Measurements from ENCODE around the gene ALAS1. TPM values are rescaled to one million over a fixed set of nuclear protein-coding genes. Genes with fewer than 3 reads are reported as not detected.
A peak's percentile ranks its signal among the peaks of the same experiment; 100 is the strongest.

The ALAS1 gene
- total and polyA plus RNA-seq, 2 of the 13 experiments (the other 11 are each of a cell fraction or from before 2014, with no cell fraction given), result 36.0 to 43.2 TPM

DNA sequence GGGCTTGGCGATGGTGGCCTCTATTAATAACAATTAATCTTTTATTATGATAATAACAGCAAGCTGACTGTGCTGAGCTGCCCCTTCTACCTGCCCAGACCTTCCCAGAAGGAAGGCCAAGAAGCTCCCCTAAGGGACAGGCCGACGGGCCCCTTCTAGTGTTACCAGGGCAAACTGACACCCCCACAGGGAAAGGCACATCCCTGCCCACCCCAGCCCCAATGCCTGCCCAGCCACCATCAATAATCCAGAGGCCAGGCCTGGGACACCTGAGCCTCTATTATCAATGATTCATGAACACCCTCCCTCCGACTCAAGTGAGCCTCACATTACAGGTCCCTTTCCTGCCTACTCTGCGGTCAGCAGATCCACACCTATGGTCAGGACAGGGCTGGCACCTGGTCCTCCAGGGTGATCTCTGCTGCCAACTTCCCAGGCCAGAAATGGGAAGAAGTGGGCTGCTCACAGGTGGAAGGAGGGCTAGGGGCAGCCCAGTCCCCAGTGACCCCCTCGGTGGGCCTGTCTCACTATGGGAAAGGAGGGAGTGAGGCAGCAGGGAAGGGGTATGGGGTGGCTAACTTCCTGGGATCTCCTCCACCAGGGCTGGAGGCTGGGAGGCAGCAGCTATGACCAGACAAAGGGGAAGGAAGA, 39.2 kb downstream of the ALAS1 start:
- FAIRE-seq (no peak), DNase-seq (ENCODE audit: low spot score) (no peak), ATAC-seq (no peak)
- H3K27me3 ChIP-seq (ENCODE audit: control insufficient read depth in 1 of 2, insufficient read depth in 2 of 2, low read length in 2 of 2), result no peaks in the 10 kb centered on the region; a peak in 1 of 5 replicates
- in situ Hi-C loops (cut with HindIII; ENCODE audit: extremely low pct_ligation_motif_present, low pct_unique_long_range_greater_than_20kb), result no loop called here
- H3K27ac ChIP-seq (ENCODE audit: extremely low read length, insufficient read depth, low read length), result peak overlapping the region; percentile 68
- BruUV-seq (replicated peaks), result no TSS peak
- WGBS (ENCODE audit: low lambda C conversion rate), result 81% methylated on average over 3 of the region's 6 CpGs
- intact Hi-C loops (cut with micrococcal nuclease; ENCODE audit: unreplicated experiment), result loop anchor here (5.0 kb wide), 1 partner anchor 50 kb away; the partner anchor contains the start of gene GLYCTK
- peak overlapping the region; percentile 89 for H3K9ac ChIP-seq (ENCODE audit: insufficient read depth, low read depth, low read length)
- peaks cover 4 to 16% of the 10 kb centered on the region in 2 experiments for H3K36me3 ChIP-seq (replicated peaks in 1 of 2; ENCODE audit: control insufficient read depth in 1 of 2, insufficient read depth in 2 of 2, low read length in 2 of 2)
- ChIA-PET POLR2A (interaction anchor here (0.8 to 5.9 kb wide), 19 partner anchors 9 to 299 kb away, joined by 3 to 126 read pairs (median 7); partner anchors contain the start of genes ACY1, GLYCTK, POC1A and PPM1M), CTCF (ENCODE audit: low intra/inter-chr PET ratio, low total read pairs) (no interaction called here)
- H3K9me3 ChIP-seq (ENCODE audit: low read length), result no peaks in the 10 kb centered on the region
- no peak overlapping the region for H2AFZ ChIP-seq (ENCODE audit: low read length)
- H3K4me1 ChIP-seq (ENCODE audit: insufficient read depth, low read length), result peaks cover 47% of the 10 kb centered on the region
- H3K4me2 ChIP-seq (ENCODE audit: low read depth, low read length), result peak overlapping the region; percentile 80
- peaks cover 29% of the 10 kb centered on the region for H3K79me2 ChIP-seq (ENCODE audit: insufficient read depth, low read length)
- H4K20me1 ChIP-seq (ENCODE audit: insufficient read depth, low read length), result peaks cover 16% of the 10 kb centered on the region; the same call in 1 of the 2 replicates
- peak overlapping the region; percentile 79 to 100 (median 98) for H3K4me3 ChIP-seq (replicated peaks in 1 of 3; ENCODE audit: insufficient read depth in 1 of 3, low read depth in 2 of 3, low read length in 3 of 3)
- TF ChIP-seq SPEN (CRISPR knock-in tag; IDR thresholded peaks at IDR 0.05; ENCODE audit: low read depth) (0 out of 2 replicates have a peak, but pooled peaks have one; percentile 25), THAP8 (CRISPR knock-in tag; IDR thresholded peaks at IDR 0.05; ENCODE audit: borderline replicate concordance) (no peak), NFKB2 (CRISPR knock-in tag; IDR thresholded peaks at IDR 0.05; ENCODE audit: borderline replicate concordance) (no peak), STAT5B (CRISPR knock-in tag; IDR thresholded peaks at IDR 0.05) (no peak), ZBTB7B (CRISPR knock-in tag; IDR thresholded peaks at IDR 0.05) (no peak), KLF12 (CRISPR knock-in tag; IDR thresholded peaks at IDR 0.05; ENCODE audit: borderline replicate concordance) (no peak), FOXP1 (IDR thresholded peaks at IDR 0.05) (no peak), FOXP1 (CRISPR knock-in tag; IDR thresholded peaks at IDR 0.05) (no peak), EEA1 (CRISPR knock-in tag; IDR thresholded peaks at IDR 0.05; ENCODE audit: borderline replicate concordance) (0 out of 2 replicates have a peak, but pooled peaks have one; percentile 55), ATF7 (IDR thresholded peaks at IDR 0.05) (no peak), ATF7 (CRISPR knock-in tag; IDR thresholded peaks at IDR 0.05) (0 out of 2 replicates have a peak, but pooled peaks have one; percentile 17), UBTF (CRISPR knock-in tag; IDR thresholded peaks at IDR 0.05) (no peak), SNRNP70 (IDR thresholded peaks at IDR 0.05; ENCODE audit: low read depth, low read length) (no peak), ZNF343 (CRISPR knock-in tag; IDR thresholded peaks at IDR 0.05) (0 out of 2 replicates have a peak, but pooled peaks have one; percentile 7), ZNF253 (CRISPR knock-in tag; IDR thresholded peaks at IDR 0.05; ENCODE audit: borderline replicate concordance) (0 out of 2 replicates have a peak, but pooled peaks have one; percentile 33), ZNF160 (CRISPR knock-in tag; IDR thresholded peaks at IDR 0.05) (no peak)
- TF ChIP-seq, protein P1, sequence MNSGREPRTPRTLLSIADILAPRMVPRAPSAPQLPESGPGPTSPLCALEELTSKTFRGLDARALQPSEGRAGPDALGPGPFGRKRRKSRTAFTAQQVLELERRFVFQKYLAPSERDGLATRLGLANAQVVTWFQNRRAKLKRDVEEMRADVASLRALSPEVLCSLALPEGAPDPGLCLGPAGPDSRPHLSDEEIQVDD (CRISPR knock-in tag; IDR thresholded peaks at IDR 0.05; ENCODE audit: borderline replicate concordance), result no peak
- TF ChIP-seq, protein P2, sequence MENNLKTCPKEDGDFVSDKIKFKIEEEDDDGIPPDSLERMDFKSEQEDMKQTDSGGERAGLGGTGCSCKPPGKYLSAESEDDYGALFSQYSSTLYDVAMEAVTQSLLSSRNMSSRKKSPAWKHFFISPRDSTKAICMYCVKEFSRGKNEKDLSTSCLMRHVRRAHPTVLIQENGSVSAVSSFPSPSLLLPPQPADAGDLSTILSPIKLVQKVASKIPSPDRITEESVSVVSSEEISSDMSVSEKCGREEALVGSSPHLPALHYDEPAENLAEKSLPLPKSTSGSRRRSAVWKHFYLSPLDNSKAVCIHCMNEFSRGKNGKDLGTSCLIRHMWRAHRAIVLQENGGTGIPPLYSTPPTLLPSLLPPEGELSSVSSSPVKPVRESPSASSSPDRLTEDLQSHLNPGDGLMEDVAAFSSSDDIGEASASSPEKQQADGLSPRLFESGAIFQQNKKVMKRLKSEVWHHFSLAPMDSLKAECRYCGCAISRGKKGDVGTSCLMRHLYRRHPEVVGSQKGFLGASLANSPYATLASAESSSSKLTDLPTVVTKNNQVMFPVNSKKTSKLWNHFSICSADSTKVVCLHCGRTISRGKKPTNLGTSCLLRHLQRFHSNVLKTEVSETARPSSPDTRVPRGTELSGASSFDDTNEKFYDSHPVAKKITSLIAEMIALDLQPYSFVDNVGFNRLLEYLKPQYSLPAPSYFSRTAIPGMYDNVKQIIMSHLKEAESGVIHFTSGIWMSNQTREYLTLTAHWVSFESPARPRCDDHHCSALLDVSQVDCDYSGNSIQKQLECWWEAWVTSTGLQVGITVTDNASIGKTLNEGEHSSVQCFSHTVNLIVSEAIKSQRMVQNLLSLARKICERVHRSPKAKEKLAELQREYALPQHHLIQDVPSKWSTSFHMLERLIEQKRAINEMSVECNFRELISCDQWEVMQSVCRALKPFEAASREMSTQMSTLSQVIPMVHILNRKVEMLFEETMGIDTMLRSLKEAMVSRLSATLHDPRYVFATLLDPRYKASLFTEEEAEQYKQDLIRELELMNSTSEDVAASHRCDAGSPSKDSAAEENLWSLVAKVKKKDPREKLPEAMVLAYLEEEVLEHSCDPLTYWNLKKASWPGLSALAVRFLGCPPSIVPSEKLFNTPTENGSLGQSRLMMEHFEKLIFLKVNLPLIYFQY (CRISPR knock-in tag; IDR thresholded peaks at IDR 0.05; ENCODE audit: borderline replicate concordance), result no peak

Measured in HepG2 (cell line).